Neural progenitor cell (in vitro differentiated cells): ENCODE data around the gene KIF1B.
"Not testable (repeated sequence)": the region's sequence is repeated elsewhere in the genome, so short reads cannot be mapped to it uniquely, and the experiment has no call there.

Experiments
- CTCF ChIP-seq: fragments of 200-600 bp; sonication (generic); IDR thresholded peaks from 2 replicates; pipeline ENCODE4 v1.5.1; 2017; ENCODE audit warnings: antibody characterized with exemption, mild to moderate bottlenecking
- EZH2 ChIP-seq: fragments of 200-600 bp; sonication (generic); IDR thresholded peaks from 2 replicates; pipeline ENCODE4 v1.6.1; 2017; ENCODE audit warnings: antibody characterized with exemption, mild to moderate bottlenecking, moderate library complexity

GRCh38 chr1:10205206-10205605, 5.2 kb upstream of the KIF1B start:
- not testable (repeated sequence) for TF ChIP-seq CTCF, EZH2
